IMR-90 (cell line): ENCODE results near the gene BTLA.

Source experiments
- BHLHE40 ChIP-seq: fragments of 150-350 bp; IDR thresholded peaks from 2 replicates; pipeline ENCODE4 v1.6.1; 2016; ENCODE audit warnings: mild to moderate bottlenecking, low read depth, low read length
- CHD1 ChIP-seq: IDR thresholded peaks from 2 replicates; pipeline ENCODE4 v1.6.1; 2012; ENCODE audit warnings: low read depth, low read length, improper control_type of control experiment
- CTCF ChIP-seq: conservative IDR thresholded peaks from 2 replicates; pipeline ENCODE4 v1.5.1; 2012; ENCODE audit warnings: mild to moderate bottlenecking, low read depth, low read length, improper control_type of control experiment
- FOS ChIP-seq: fragments of 150-350 bp; IDR thresholded peaks from 2 replicates; pipeline ENCODE4 v1.6.1; 2016; ENCODE audit warnings: low read depth, low read length
- MAFK ChIP-seq: IDR thresholded peaks from 2 replicates; pipeline ENCODE4 v1.6.1; 2012; ENCODE audit warnings: low read depth, low read length, improper control_type of control experiment
- MXI1 ChIP-seq: IDR thresholded peaks from 2 replicates; pipeline ENCODE4 v1.6.1; 2012; ENCODE audit warnings: low read depth, mild to moderate bottlenecking, low read length, moderate library complexity, borderline replicate concordance
- NFE2L2 ChIP-seq: fragments of 150-350 bp; IDR thresholded peaks from 2 replicates; pipeline ENCODE4 v1.6.1; 2016; ENCODE audit warnings: low read depth, mild to moderate bottlenecking, low read length
- POLR2A ChIP-seq: IDR thresholded peaks from 2 replicates; pipeline ENCODE4 v1.6.1; 2012; ENCODE audit warnings: mild to moderate bottlenecking, low read depth, low read length
- SMC3 ChIP-seq: fragments of 150-350 bp; IDR thresholded peaks from 2 replicates; pipeline ENCODE4 v1.6.1; 2016; ENCODE audit warnings: low read depth, mild to moderate bottlenecking, antibody characterized with exemption, low read length, moderate library complexity
- USF2 ChIP-seq: fragments of 150-350 bp; IDR thresholded peaks from 2 replicates; pipeline ENCODE4 v1.6.1; 2017; ENCODE audit warnings: mild to moderate bottlenecking, antibody characterized with exemption, low read length, low read depth

GRCh38 chr3:112464264-112464663 is 35.0 kb downstream of the BTLA start:
- TF ChIP-seq SMC3 (no peak), CTCF (no peak), POLR2A (no peak), MAFK (no peak), BHLHE40 (no peak), MXI1 (no peak), CHD1 (no peak), NFE2L2 (no peak), USF2 (no peak), FOS (no peak)
